ENCODE data around the gene CIPC.

- TF ChIP-seq CTCF (IDR thresholded peaks at IDR 0.05) (no peak), POLR2AphosphoS5 (IDR thresholded peaks at IDR 0.05) (no peak), POLR2A (IDR thresholded peaks at IDR 0.05; ENCODE audit: low read depth) (no peak)
These were observed 44.1 kb downstream of the CIPC start for GRCh38 chr14:77142005-77142800.

Measured in esophagus muscularis mucosa (tissue), 3 donors.